ENCODE measurements around the gene CHPF.
A peak's percentile ranks its signal among the peaks of the same experiment; 100 is the strongest.

CHPF gene

GRCh38 chr2:219500135-219500534 is 43.5 kb downstream of the CHPF start:
- Histone ChIP-seq H3K9ac (ENCODE audit: insufficient read length, low read depth) (no peak overlapping the region), H3K4me1 (ENCODE audit: insufficient read depth, insufficient read length) (peaks cover 30% of the 10 kb centered on the region), H3K36me3 (ENCODE audit: insufficient read depth, insufficient read length, low read length) (peaks cover 30% of the 10 kb centered on the region), H3K9me3 (ENCODE audit: insufficient read depth, low read length) (no peaks in the 10 kb centered on the region), H3K27me3 (ENCODE audit: insufficient read depth, insufficient read length) (peaks cover 35% of the 10 kb centered on the region), H3K4me3 (ENCODE audit: insufficient read length, low read depth) (no peak overlapping the region)
- TF ChIP-seq SUZ12 (IDR thresholded peaks at IDR 0.05; ENCODE audit: extremely low read depth, insufficient read depth, insufficient read length): no peak
- TF ChIP-seq ZNF274 (IDR thresholded peaks at IDR 0.05; ENCODE audit: low read depth, low read length): no peak
- no peak for TF ChIP-seq YY1 (IDR thresholded peaks at IDR 0.05; ENCODE audit: insufficient read depth, insufficient read length)
- DNase-seq (ENCODE audit: low read depth, low spot score): no peak

- Histone ChIP-seq H3K36me3 (ENCODE audit: insufficient read depth, insufficient read length, low read length) (peaks cover 24% of the 10 kb centered on the region), H3K4me3 (ENCODE audit: insufficient read length, low read depth) (peak overlapping the region; percentile 68), H3K9ac (ENCODE audit: insufficient read length, low read depth) (peak overlapping the region; percentile 91), H3K4me1 (ENCODE audit: insufficient read depth, insufficient read length) (peaks cover 30% of the 10 kb centered on the region), H3K9me3 (ENCODE audit: insufficient read depth, low read length) (no peaks in the 10 kb centered on the region), H3K27me3 (ENCODE audit: insufficient read depth, insufficient read length) (peaks cover 40% of the 10 kb centered on the region)
- no peak for TF ChIP-seq SUZ12 (IDR thresholded peaks at IDR 0.05; ENCODE audit: extremely low read depth, insufficient read depth, insufficient read length)
- no peak for TF ChIP-seq YY1 (IDR thresholded peaks at IDR 0.05; ENCODE audit: insufficient read depth, insufficient read length)
- TF ChIP-seq ZNF274 (IDR thresholded peaks at IDR 0.05; ENCODE audit: low read depth, low read length): no peak
- DNase-seq (ENCODE audit: low read depth, low spot score): no peak
Measured at GRCh38 chr2:219499555-219499954, 44.1 kb downstream of the CHPF start.

GRCh38 chr2:219499058-219499307 is 44.6 kb downstream of the CHPF start:
- peak overlapping the region; percentile 68 for H3K4me3 ChIP-seq (ENCODE audit: insufficient read length, low read depth)
- DNase-seq (ENCODE audit: low read depth, low spot score): no peak
- peaks cover 18% of the 10 kb centered on the region for H3K36me3 ChIP-seq (ENCODE audit: insufficient read depth, insufficient read length, low read length)
- H3K27me3 ChIP-seq (ENCODE audit: insufficient read depth, insufficient read length): peaks cover 44% of the 10 kb centered on the region
- no peaks in the 10 kb centered on the region for H3K9me3 ChIP-seq (ENCODE audit: insufficient read depth, low read length)
- TF ChIP-seq ZNF274 (IDR thresholded peaks at IDR 0.05; ENCODE audit: low read depth, low read length) (no peak), SUZ12 (IDR thresholded peaks at IDR 0.05; ENCODE audit: extremely low read depth, insufficient read depth, insufficient read length) (no peak), YY1 (IDR thresholded peaks at IDR 0.05; ENCODE audit: insufficient read depth, insufficient read length) (no peak)
- H3K9ac ChIP-seq (ENCODE audit: insufficient read length, low read depth): peak overlapping the region; percentile 91
- H3K4me1 ChIP-seq (ENCODE audit: insufficient read depth, insufficient read length): peaks cover 30% of the 10 kb centered on the region

GRCh38 chr2:219498280-219499057 is 45.1 kb downstream of the CHPF start, which contains the start of gene GMPPA:
TSS of gene GMPPA (plus strand) at chr2:219498891. CDS start at chr2:219499976, 1,085 bp downstream.
- DNase-seq (ENCODE audit: low read depth, low spot score): peak; percentile 98
- peaks cover 13% of the 10 kb centered on the region for H3K36me3 ChIP-seq (ENCODE audit: insufficient read depth, insufficient read length, low read length)
- no peaks in the 10 kb centered on the region for H3K9me3 ChIP-seq (ENCODE audit: insufficient read depth, low read length)
- H3K27me3 ChIP-seq (ENCODE audit: insufficient read depth, insufficient read length): peaks cover 47% of the 10 kb centered on the region
- H3K9ac ChIP-seq (ENCODE audit: insufficient read length, low read depth): peak within 1 kb of the TSS; percentile 91
- TF ChIP-seq YY1 (IDR thresholded peaks at IDR 0.05; ENCODE audit: insufficient read depth, insufficient read length) (no peak), SUZ12 (IDR thresholded peaks at IDR 0.05; ENCODE audit: extremely low read depth, insufficient read depth, insufficient read length) (no peak), ZNF274 (IDR thresholded peaks at IDR 0.05; ENCODE audit: low read depth, low read length) (no peak)
- H3K4me3 ChIP-seq (ENCODE audit: insufficient read length, low read depth): peak within 1 kb of the TSS; percentile 70
- H3K4me1 ChIP-seq (ENCODE audit: insufficient read depth, insufficient read length): peaks cover 30% of the 10 kb centered on the region

- TF ChIP-seq YY1 (IDR thresholded peaks at IDR 0.05; ENCODE audit: insufficient read depth, insufficient read length) (no peak), SUZ12 (IDR thresholded peaks at IDR 0.05; ENCODE audit: extremely low read depth, insufficient read depth, insufficient read length) (peak; percentile 38)
- H3K4me1 ChIP-seq (ENCODE audit: insufficient read depth, insufficient read length): peaks cover 30% of the 10 kb centered on the region
- H3K36me3 ChIP-seq (ENCODE audit: insufficient read depth, insufficient read length, low read length): peaks cover 9% of the 10 kb centered on the region
- peaks cover 53% of the 10 kb centered on the region for H3K27me3 ChIP-seq (ENCODE audit: insufficient read depth, insufficient read length)
- H3K9ac ChIP-seq (ENCODE audit: insufficient read length, low read depth): peak overlapping the region; percentile 83
- peak overlapping the region; percentile 70 for H3K4me3 ChIP-seq (ENCODE audit: insufficient read length, low read depth)
- H3K9me3 ChIP-seq (ENCODE audit: insufficient read depth, low read length): no peaks in the 10 kb centered on the region
- DNase-seq (ENCODE audit: low read depth, low spot score): no peak
Measured at GRCh38 chr2:219497495-219498279, 45.9 kb downstream of the CHPF start.

- Histone ChIP-seq H3K27me3 (ENCODE audit: insufficient read depth, insufficient read length) (peaks cover 55% of the 10 kb centered on the region), H3K4me1 (ENCODE audit: insufficient read depth, insufficient read length) (peaks cover 27% of the 10 kb centered on the region), H3K4me3 (ENCODE audit: insufficient read length, low read depth) (peak overlapping the region; percentile 70), H3K9me3 (ENCODE audit: insufficient read depth, low read length) (no peaks in the 10 kb centered on the region), H3K9ac (ENCODE audit: insufficient read length, low read depth) (peak overlapping the region; percentile 83), H3K36me3 (ENCODE audit: insufficient read depth, insufficient read length, low read length) (peaks cover 5% of the 10 kb centered on the region)
- TF ChIP-seq ZNF274 (IDR thresholded peaks at IDR 0.05; ENCODE audit: low read depth, low read length): no peak
- TF ChIP-seq SUZ12 (IDR thresholded peaks at IDR 0.05; ENCODE audit: extremely low read depth, insufficient read depth, insufficient read length): peak; percentile 92
- TF ChIP-seq YY1 (IDR thresholded peaks at IDR 0.05; ENCODE audit: insufficient read depth, insufficient read length): no peak
- no peak for DNase-seq (ENCODE audit: low read depth, low spot score)
Measured at GRCh38 chr2:219496825-219497494, 46.6 kb downstream of the CHPF start.
